ENCODE data around the gene VCX2. TPM values are rescaled to one million over a fixed set of nuclear protein-coding genes. Genes with fewer than 3 reads are reported as not detected.

VCX2 gene
- total and polyA plus RNA-seq, 9 of the 15 experiments (the other 6 are each of a cell fraction or from before 2014, with no cell fraction given): not detected

DNA sequence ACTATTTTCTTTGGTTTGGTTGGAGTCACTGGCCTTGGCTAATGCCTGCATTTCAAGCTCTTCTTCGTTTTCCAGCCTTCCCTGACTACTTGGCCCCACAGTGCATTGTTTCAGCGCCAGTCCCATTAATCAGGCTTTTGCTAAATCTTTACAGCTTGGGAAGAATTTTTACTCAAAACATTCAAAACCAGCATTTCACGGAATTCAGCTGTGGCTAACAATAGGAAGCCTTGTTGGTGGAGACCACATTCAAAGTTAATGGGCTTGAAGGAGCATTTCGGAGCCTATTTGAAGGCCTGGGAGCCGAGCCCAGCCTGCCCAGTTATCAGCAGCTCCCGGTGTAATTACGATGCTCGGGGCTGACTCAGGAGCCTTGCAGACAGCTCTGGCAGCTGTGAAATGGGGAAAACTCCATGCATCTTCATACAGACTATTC, 30.8 kb upstream of the VCX2 start (continued):
- no peak for TF ChIP-seq CHD7 (IDR thresholded peaks at IDR 0.05; ENCODE audit: low read depth, low read length)
- no peak for TF ChIP-seq ZNF766 (CRISPR knock-in tag; conservative IDR thresholded peaks at IDR 0.05)
- TF ChIP-seq NELFE (IDR thresholded peaks at IDR 0.05; ENCODE audit: insufficient read depth, insufficient read length): no peak
- TF ChIP-seq ZNF282 (CRISPR knock-in tag; IDR thresholded peaks at IDR 0.05): no peak
- no peak for TF ChIP-seq ZNF174 (CRISPR knock-in tag; IDR thresholded peaks at IDR 0.05)
- no peak for TF ChIP-seq MED1 (CRISPR knock-in tag; IDR thresholded peaks at IDR 0.05; ENCODE audit: borderline replicate concordance)
- TF ChIP-seq, protein P1, sequence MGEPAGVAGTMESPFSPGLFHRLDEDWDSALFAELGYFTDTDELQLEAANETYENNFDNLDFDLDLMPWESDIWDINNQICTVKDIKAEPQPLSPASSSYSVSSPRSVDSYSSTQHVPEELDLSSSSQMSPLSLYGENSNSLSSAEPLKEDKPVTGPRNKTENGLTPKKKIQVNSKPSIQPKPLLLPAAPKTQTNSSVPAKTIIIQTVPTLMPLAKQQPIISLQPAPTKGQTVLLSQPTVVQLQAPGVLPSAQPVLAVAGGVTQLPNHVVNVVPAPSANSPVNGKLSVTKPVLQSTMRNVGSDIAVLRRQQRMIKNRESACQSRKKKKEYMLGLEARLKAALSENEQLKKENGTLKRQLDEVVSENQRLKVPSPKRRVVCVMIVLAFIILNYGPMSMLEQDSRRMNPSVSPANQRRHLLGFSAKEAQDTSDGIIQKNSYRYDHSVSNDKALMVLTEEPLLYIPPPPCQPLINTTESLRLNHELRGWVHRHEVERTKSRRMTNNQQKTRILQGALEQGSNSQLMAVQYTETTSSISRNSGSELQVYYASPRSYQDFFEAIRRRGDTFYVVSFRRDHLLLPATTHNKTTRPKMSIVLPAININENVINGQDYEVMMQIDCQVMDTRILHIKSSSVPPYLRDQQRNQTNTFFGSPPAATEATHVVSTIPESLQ (CRISPR knock-in tag; IDR thresholded peaks at IDR 0.05): no peak
- TF ChIP-seq, protein P2, sequence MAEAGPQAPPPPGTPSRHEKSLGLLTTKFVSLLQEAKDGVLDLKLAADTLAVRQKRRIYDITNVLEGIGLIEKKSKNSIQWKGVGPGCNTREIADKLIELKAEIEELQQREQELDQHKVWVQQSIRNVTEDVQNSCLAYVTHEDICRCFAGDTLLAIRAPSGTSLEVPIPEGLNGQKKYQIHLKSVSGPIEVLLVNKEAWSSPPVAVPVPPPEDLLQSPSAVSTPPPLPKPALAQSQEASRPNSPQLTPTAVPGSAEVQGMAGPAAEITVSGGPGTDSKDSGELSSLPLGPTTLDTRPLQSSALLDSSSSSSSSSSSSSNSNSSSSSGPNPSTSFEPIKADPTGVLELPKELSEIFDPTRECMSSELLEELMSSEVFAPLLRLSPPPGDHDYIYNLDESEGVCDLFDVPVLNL (CRISPR knock-in tag; IDR thresholded peaks at IDR 0.05; ENCODE audit: low read depth): no peak
- no peak for TF ChIP-seq NFE2L1 (tag; IDR thresholded peaks at IDR 0.05; ENCODE audit: borderline replicate concordance, low read depth)
- no peak for TF ChIP-seq POLR2A (conservative IDR thresholded peaks at IDR 0.05)
- no peak for TF ChIP-seq HNRNPH1 (optimal IDR thresholded peaks at IDR 0.05; ENCODE audit: low read depth, low read length)
- TF ChIP-seq, protein P3, sequence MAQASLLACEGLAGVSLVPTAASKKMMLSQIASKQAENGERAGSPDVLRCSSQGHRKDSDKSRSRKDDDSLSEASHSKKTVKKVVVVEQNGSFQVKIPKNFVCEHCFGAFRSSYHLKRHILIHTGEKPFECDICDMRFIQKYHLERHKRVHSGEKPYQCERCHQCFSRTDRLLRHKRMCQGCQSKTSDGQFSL (CRISPR knock-in tag; IDR thresholded peaks at IDR 0.05): no peak
- TF ChIP-seq, protein P3 (tag; IDR thresholded peaks at IDR 0.05): no peak

All from K562 (cell line).